Esophagus muscularis mucosa (tissue), 4 donors: Measurements from ENCODE around the gene ZNF500. TPM values are rescaled to one million over a fixed set of nuclear protein-coding genes. Genes with fewer than 3 reads are reported as not detected.

ENCODE experiments used
- DNase-seq: peaks from one replicate; pipeline ENCODE4 v3.0.0-alpha.2; 2017; ENCODE audit errors: extremely low spot score
- H3K27ac ChIP-seq, 4 donors: fragments of 200-600 bp; sonication (generic); replicated peaks in 1 of 4; 1 replicate in 3 of 4; 2 replicates in 1 of 4; pipeline ENCODE4 v1.5.1; 2016 to 2019; ENCODE audit warnings: mild to moderate bottlenecking in 1 of 4
- H3K27me3 ChIP-seq, 4 donors: fragments of 200-600 bp; sonication (generic); one replicate each; pipeline versions ENCODE4 v1.5.1 to v1.6.0; 2016 to 2019
- H3K36me3 ChIP-seq, 4 donors: fragments of 200-600 bp; sonication (generic); one replicate each; pipeline ENCODE4 v1.5.1; 2016 to 2019
- H3K4me1 ChIP-seq, 4 donors: fragments of 200-600 bp; sonication (generic); one replicate each; pipeline ENCODE4 v1.5.1; 2016 to 2019
- H3K4me3 ChIP-seq, 4 donors: fragments of 200-600 bp; sonication (generic); 1 replicate in 2 of 4; 2 replicates in 2 of 4; pipeline ENCODE4 v1.5.1; 2016 to 2019; ENCODE audit warnings: mild to moderate bottlenecking in 4 of 4, moderate library complexity in 1 of 4
- H3K9me3 ChIP-seq, 4 donors: fragments of 200-600 bp; sonication (generic); 1 replicate in 3 of 4; 2 replicates in 1 of 4; pipeline ENCODE4 v1.5.1; 2016 to 2019
- EP300 ChIP-seq: sonication (generic); formaldehyde crosslinking; IDR thresholded peaks from one replicate; pipeline ENCODE4 v1.6.1; 2017; ENCODE audit warnings: antibody characterized with exemption
- POLR2A ChIP-seq: fragments of 450-650 bp; IDR thresholded peaks from one replicate; pipeline ENCODE4 v1.6.1; 2017; ENCODE audit warnings: antibody characterized with exemption, moderate library complexity, mild to moderate bottlenecking, low read depth
- POLR2AphosphoS5 ChIP-seq, 2 donors: sonication (generic); formaldehyde crosslinking; IDR thresholded peaks; one replicate each; pipeline ENCODE4 v1.6.1; 2017; ENCODE audit warnings: antibody characterized with exemption in 2 of 2
- WGBS: methylation state at CpG from one replicate; pipeline ENCODE4 v1.1.5; 2018; 5-methylcytosine and 5-hydroxymethylcytosine counted together
- intact Hi-C: fragments of 100-400 bp; cut with DNase I; formaldehyde crosslinking; loops from one replicate; pipeline ENCODE4 v1.15.1; 2023
- total RNA-seq, 4 donors: library from RNA; depleted of rRNA; stranded (reverse); fragments of >200 nt; gene quantifications; one replicate each; pipeline versions ENCODE4 v1.1.0 to v1.2.1, GENCODE V29; 2016
- TF ChIP-seq, protein P1 (sequence below), 3 experiments: fragments of 200-600 bp in 2 of 3; fragments of 450-650 bp in 1 of 3; sonication (generic) in 2 of 3; IDR thresholded peaks; one replicate each; pipeline ENCODE4 v1.5.1; 2017 to 2019; ENCODE audit warnings: antibody characterized with exemption in 3 of 3, mild to moderate bottlenecking in 2 of 3, moderate library complexity in 1 of 3

Gene ZNF500
- total RNA-seq, 4 donors from 2014 or later = 7.5 to 19.4 (median 13.9) TPM

DNA sequence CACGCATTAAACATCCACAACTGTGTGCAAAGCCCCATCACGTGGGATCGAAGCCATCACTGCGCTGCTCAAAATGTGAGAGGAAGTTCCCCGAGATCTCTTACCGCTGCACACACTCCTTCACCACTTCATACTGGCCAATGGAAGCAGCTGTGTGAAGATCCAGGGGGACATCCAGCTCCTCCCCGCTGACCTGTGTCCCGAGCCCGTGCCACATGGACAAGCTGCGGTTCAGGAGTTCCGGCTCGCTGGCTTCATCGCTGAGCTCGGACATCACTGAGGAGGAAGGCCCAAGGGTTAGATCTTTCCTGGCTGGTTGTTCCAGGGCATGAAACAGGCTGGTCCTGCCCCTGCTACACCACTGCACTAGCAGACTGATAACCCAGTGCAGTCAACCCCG lies 37.1 kb downstream of the ZNF500 start:
- Histone ChIP-seq H3K36me3 (peaks cover 28 to 63% (median 51%) of the 10 kb centered on the region in 4 donors), H3K4me3 (no peak overlapping the region), H3K27ac (no peak overlapping the region), H3K9me3 (no peaks in the 10 kb centered on the region), H3K4me1 (peaks cover 5 to 17% (median 11%) of the 10 kb centered on the region in 4 donors), H3K27me3 (peaks cover 0 to 3% (median 0%) of the 10 kb centered on the region in 4 donors)
- intact Hi-C loops = loop anchor here (5.0 to 10.0 kb wide), 2 partner anchors 72 to 225 kb away; partner anchors contain the start of genes ROGDI and SEC14L5
- 93% methylated on average over 12 of the region's 15 CpGs for WGBS
- TF ChIP-seq POLR2A (no peak), EP300 (no peak), POLR2AphosphoS5 (IDR thresholded peaks at IDR 0.05) (no peak)
- TF ChIP-seq, protein P1, sequence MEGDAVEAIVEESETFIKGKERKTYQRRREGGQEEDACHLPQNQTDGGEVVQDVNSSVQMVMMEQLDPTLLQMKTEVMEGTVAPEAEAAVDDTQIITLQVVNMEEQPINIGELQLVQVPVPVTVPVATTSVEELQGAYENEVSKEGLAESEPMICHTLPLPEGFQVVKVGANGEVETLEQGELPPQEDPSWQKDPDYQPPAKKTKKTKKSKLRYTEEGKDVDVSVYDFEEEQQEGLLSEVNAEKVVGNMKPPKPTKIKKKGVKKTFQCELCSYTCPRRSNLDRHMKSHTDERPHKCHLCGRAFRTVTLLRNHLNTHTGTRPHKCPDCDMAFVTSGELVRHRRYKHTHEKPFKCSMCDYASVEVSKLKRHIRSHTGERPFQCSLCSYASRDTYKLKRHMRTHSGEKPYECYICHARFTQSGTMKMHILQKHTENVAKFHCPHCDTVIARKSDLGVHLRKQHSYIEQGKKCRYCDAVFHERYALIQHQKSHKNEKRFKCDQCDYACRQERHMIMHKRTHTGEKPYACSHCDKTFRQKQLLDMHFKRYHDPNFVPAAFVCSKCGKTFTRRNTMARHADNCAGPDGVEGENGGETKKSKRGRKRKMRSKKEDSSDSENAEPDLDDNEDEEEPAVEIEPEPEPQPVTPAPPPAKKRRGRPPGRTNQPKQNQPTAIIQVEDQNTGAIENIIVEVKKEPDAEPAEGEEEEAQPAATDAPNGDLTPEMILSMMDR (IDR thresholded peaks at IDR 0.05) = no peak
- no peak for DNase-seq

DNA sequence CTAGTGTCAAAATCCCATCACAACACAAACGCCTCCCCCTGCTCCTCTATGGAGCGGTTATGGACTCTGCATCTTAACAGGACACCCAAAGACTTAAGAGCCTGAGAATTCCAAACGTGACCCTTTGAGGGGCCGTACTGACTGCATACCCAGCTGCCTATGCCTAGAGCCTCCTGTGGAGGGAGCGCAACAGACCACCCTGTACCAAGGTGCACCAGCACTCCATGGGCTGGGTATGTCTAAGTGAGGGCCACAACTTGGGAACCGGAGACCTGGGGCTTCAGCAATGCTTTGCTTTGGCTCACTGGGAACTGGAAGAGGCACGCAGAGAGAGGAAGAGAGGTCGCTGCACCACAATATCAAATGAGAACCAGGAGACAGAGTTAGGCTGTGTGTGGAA lies 38.3 kb downstream of the ZNF500 start:
- Histone ChIP-seq H3K4me1 (peaks cover 5 to 14% (median 10%) of the 10 kb centered on the region in 4 donors), H3K36me3 (peaks cover 28 to 75% (median 62%) of the 10 kb centered on the region in 4 donors), H3K27ac (no peak overlapping the region), H3K4me3 (no peak overlapping the region), H3K27me3 (no peaks in the 10 kb centered on the region), H3K9me3 (no peaks in the 10 kb centered on the region)
- DNase-seq = no peak
- TF ChIP-seq EP300 = no peak
- no peak for TF ChIP-seq POLR2A
- TF ChIP-seq, protein P1 (IDR thresholded peaks at IDR 0.05) = no peak
- intact Hi-C loops = no loop called here
- WGBS = 86% methylated on average over 8 of the region's 8 CpGs

DNA sequence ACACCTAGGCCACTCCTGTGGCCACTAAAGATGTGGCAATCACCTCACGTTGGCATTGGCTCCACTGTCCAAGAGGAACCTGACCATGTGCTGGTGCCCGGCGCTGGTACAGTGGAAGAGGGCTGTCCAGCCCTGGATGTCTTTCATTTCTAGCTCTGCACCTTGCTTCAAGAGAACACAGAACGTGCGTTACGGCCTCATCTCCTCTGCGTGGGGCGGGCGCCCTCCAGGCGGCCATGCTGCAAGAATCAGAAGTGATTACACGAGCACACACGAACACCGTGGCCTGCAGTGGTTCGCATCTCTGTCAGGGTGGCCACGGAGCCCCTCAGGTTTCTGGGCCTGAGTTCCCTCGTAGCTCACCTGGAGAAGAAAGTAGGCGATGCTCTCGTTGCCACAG lies 40.3 kb downstream of the ZNF500 start:
- Histone ChIP-seq H3K4me3 (no peak overlapping the region), H3K4me1 (no peaks in the 10 kb centered on the region), H3K27ac (no peak overlapping the region), H3K27me3 (no peaks in the 10 kb centered on the region), H3K9me3 (no peaks in the 10 kb centered on the region), H3K36me3 (peaks cover 32 to 95% (median 78%) of the 10 kb centered on the region in 4 donors)
- TF ChIP-seq POLR2A = no peak
- TF ChIP-seq POLR2AphosphoS5 (IDR thresholded peaks at IDR 0.05) = no peak
- TF ChIP-seq, protein P1 (IDR thresholded peaks at IDR 0.05) = no peak
- 94% methylated on average over 18 of the region's 18 CpGs for WGBS
- DNase-seq = no peak
- intact Hi-C loops = no loop called here

DNA sequence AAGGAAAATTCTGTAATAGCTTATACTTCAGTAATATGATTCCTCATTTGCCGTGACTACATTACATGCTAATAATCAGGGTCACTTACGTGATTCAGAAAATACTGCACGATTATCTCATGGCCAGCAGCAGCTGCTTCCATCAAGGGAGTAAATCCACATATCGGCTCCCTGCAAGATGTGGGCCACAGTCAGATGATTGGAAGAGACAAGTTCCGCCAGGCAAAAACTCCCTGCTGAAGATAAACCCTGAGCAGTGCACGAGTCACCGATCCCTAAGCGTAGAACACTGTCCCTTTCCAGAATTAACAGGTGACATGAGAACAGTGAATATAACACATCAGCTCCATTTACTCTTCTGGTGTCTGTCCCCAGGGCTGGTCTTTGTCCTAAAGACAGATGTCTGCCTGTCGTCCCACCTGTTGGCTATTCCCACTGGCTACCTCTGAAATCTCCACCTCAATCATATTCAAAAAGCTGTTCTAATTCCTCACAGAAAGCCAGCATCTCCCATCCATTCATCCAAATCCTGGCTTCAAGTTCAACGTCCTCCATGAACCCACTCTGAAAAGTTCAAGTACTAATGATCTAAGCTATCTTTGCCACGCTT lies 42.2 kb downstream of the ZNF500 start:
- peaks cover 32 to 96% (median 67%) of the 10 kb centered on the region in 4 donors for H3K36me3 ChIP-seq
- no peaks in the 10 kb centered on the region for H3K27me3 ChIP-seq
- 83% methylated on average over 11 of the region's 11 CpGs for WGBS
- no peaks in the 10 kb centered on the region for H3K9me3 ChIP-seq
- TF ChIP-seq, protein P1 (IDR thresholded peaks at IDR 0.05) = no peak
- DNase-seq = no peak
- no peak overlapping the region for H3K4me3 ChIP-seq
- intact Hi-C loops = no loop called here
- H3K27ac ChIP-seq = no peak overlapping the region
- no peaks in the 10 kb centered on the region for H3K4me1 ChIP-seq
